ENCODE measurements around the gene TST.

The TST gene

DNA sequence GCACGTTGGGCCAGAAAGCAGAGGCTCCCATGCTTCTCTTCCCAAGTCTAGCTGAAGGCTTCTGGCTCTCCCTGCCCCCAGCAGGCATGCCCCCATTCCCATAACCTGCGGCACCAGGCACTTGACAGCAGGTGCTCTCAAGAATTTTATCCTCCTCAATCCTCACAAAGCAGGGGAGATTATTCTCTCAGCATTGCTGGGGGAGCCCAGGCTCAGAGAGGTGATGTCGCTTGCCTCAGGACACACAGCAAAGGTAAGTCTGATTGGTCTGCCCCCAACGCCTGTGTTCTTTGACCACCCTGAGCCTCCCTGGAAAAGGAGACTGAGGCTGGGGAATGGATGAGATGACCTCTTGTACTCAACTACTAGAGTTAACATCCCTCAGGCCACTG, 4.8 kb downstream of the TST start:
- no peak for TF ChIP-seq SPI1 (IDR thresholded peaks at IDR 0.05; ENCODE audit: borderline replicate concordance, low read depth)
- TF ChIP-seq GABPA (IDR thresholded peaks at IDR 0.05; ENCODE audit: low read depth): no peak
- TF ChIP-seq, protein P1, sequence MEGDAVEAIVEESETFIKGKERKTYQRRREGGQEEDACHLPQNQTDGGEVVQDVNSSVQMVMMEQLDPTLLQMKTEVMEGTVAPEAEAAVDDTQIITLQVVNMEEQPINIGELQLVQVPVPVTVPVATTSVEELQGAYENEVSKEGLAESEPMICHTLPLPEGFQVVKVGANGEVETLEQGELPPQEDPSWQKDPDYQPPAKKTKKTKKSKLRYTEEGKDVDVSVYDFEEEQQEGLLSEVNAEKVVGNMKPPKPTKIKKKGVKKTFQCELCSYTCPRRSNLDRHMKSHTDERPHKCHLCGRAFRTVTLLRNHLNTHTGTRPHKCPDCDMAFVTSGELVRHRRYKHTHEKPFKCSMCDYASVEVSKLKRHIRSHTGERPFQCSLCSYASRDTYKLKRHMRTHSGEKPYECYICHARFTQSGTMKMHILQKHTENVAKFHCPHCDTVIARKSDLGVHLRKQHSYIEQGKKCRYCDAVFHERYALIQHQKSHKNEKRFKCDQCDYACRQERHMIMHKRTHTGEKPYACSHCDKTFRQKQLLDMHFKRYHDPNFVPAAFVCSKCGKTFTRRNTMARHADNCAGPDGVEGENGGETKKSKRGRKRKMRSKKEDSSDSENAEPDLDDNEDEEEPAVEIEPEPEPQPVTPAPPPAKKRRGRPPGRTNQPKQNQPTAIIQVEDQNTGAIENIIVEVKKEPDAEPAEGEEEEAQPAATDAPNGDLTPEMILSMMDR (IDR thresholded peaks at IDR 0.05; ENCODE audit: insufficient read depth, low read length): no peak
- no peak for TF ChIP-seq POLR2AphosphoS5 (IDR thresholded peaks at IDR 0.05; ENCODE audit: low read depth)
- TF ChIP-seq, protein P2, sequence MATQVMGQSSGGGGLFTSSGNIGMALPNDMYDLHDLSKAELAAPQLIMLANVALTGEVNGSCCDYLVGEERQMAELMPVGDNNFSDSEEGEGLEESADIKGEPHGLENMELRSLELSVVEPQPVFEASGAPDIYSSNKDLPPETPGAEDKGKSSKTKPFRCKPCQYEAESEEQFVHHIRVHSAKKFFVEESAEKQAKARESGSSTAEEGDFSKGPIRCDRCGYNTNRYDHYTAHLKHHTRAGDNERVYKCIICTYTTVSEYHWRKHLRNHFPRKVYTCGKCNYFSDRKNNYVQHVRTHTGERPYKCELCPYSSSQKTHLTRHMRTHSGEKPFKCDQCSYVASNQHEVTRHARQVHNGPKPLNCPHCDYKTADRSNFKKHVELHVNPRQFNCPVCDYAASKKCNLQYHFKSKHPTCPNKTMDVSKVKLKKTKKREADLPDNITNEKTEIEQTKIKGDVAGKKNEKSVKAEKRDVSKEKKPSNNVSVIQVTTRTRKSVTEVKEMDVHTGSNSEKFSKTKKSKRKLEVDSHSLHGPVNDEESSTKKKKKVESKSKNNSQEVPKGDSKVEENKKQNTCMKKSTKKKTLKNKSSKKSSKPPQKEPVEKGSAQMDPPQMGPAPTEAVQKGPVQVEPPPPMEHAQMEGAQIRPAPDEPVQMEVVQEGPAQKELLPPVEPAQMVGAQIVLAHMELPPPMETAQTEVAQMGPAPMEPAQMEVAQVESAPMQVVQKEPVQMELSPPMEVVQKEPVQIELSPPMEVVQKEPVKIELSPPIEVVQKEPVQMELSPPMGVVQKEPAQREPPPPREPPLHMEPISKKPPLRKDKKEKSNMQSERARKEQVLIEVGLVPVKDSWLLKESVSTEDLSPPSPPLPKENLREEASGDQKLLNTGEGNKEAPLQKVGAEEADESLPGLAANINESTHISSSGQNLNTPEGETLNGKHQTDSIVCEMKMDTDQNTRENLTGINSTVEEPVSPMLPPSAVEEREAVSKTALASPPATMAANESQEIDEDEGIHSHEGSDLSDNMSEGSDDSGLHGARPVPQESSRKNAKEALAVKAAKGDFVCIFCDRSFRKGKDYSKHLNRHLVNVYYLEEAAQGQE (IDR thresholded peaks at IDR 0.05; ENCODE audit: insufficient replicate concordance, low read depth): no peak
- no peak overlapping the region for H3K4me3 ChIP-seq (replicated peaks; ENCODE audit: insufficient read depth, low read length)
- no peak for DNase-seq (ENCODE audit: low read depth in 1 of 2, low spot score in 1 of 2)
- H3K27ac ChIP-seq (replicated peaks): no peak overlapping the region
- H3K27me3 ChIP-seq (ENCODE audit: insufficient read depth, poor library complexity, severe bottlenecking): no peaks in the 10 kb centered on the region

DNA sequence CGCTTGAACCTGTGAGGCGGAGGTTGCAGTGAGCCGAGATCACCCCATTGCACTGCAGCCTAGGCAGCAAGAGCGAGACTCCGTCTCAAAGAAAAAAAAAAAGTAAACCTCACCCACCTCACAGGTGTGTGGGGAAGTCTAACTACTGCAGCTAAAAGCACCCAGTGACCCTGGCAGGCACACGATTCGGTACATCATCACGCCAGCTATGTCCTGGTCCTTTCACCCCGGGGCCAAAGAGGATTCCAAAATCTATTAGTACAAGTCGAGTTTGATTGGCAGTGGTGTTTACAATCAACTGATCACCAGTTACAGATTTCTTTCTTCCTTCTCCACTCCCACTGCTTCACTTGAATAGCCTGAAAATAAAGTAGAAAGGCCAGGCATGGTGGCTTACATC, 6.3 kb downstream of the TST start:
- TF ChIP-seq, protein P1 (IDR thresholded peaks at IDR 0.05; ENCODE audit: insufficient read depth, low read length): no peak
- TF ChIP-seq GABPA (IDR thresholded peaks at IDR 0.05; ENCODE audit: low read depth) (no peak), SPI1 (IDR thresholded peaks at IDR 0.05; ENCODE audit: borderline replicate concordance, low read depth) (no peak), POLR2AphosphoS5 (IDR thresholded peaks at IDR 0.05; ENCODE audit: low read depth) (no peak)
- TF ChIP-seq, protein P2 (IDR thresholded peaks at IDR 0.05; ENCODE audit: insufficient replicate concordance, low read depth): no peak
- Histone ChIP-seq H3K27me3 (ENCODE audit: insufficient read depth, poor library complexity, severe bottlenecking) (no peaks in the 10 kb centered on the region), H3K27ac (replicated peaks) (no peak overlapping the region), H3K4me3 (replicated peaks; ENCODE audit: insufficient read depth, low read length) (no peak overlapping the region)
- DNase-seq (ENCODE audit: low read depth in 1 of 2, low spot score in 1 of 2): no peak

DNA sequence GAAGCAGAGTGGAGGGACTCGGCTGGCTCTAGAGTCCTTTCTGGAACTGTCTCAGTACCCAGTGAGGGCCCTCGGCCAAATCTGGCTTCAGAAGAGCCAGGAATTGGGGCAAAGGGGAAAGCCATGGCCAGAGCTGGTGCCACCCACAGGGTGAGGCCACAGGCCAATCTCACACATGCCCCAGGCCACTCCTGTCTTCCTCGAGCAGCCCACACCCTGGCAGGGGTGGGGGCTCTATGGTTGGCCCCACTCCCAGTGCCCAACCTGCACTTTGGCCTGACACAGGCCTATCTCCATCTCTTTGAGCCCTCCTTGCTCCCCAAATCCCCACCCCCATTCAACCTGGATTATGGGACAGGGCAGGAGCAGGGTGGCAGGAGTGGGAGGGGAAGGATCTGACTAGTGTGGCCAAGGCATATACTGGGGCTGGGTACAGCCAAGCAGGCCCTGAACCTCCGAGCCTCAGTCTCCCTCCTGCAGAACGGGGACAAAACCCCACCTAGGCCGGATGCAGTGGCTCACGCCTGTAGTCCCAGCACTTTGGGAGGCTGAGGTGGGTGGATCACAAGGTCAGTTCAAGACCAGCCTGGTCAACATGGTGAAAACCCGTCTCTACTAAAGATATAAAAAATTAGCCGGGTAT, 6.9 kb downstream of the TST start:
- H3K4me3 ChIP-seq (replicated peaks; ENCODE audit: insufficient read depth, low read length): no peak overlapping the region
- DNase-seq (ENCODE audit: low read depth in 1 of 2, low spot score in 1 of 2): no peak
- H3K27me3 ChIP-seq (ENCODE audit: insufficient read depth, poor library complexity, severe bottlenecking): no peaks in the 10 kb centered on the region
- H3K27ac ChIP-seq (replicated peaks): no peak overlapping the region
- TF ChIP-seq, protein P2 (IDR thresholded peaks at IDR 0.05; ENCODE audit: insufficient replicate concordance, low read depth): no peak
- TF ChIP-seq POLR2AphosphoS5 (IDR thresholded peaks at IDR 0.05; ENCODE audit: low read depth) (no peak), SPI1 (IDR thresholded peaks at IDR 0.05; ENCODE audit: borderline replicate concordance, low read depth) (no peak), GABPA (IDR thresholded peaks at IDR 0.05; ENCODE audit: low read depth) (no peak)
- TF ChIP-seq, protein P1 (IDR thresholded peaks at IDR 0.05; ENCODE audit: insufficient read depth, low read length): no peak
